Kasumi-1 (cell line): Measurements from ENCODE around the gene SMIM10L2A.
"Not testable (repeated sequence)": the region's sequence is repeated elsewhere in the genome, so short reads cannot be mapped to it uniquely, and the experiment has no call there.

Source experiments
- DNase-seq, 2 experiments: peaks; one replicate each; lab custom pipeline; 2025; lab: John Stamatoyannopoulos, UW

SMIM10L2A gene

DNA sequence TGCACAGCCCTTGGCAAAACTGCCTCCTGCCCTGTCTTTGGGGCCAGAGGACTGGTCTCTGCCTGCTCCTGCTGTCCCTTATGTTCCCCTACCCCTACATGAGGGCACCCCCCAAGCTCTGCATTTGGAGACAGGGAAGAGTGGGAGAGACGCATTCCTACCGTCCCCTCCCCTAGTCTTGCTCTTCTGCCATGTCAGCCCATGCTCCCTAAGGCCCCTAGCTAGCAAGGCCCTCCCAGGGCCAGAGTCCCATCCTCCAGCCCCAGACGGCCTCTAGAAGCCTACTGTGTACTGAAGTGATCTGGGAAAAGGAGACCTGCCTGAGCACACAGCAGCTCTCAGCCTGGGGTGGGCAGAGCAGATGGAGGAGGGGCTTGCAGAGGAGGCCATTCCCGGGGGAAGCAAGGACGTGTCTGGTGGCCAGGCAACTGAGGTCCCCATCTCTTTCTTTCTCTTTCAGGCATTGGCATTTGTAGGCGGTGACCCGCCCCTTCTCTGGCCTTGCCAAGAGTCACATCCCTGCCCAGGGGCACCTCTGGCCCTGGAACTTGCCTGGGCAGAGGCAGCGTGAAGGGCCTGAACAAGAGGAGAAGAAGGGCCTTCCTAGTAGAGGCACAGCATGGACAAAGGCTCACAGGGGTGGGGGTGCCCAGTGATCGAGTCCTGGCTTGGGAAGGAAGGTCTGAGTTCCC lies 1.6 kb downstream of the SMIM10L2A start:
- DNase-seq, result not testable (repeated sequence)

DNA sequence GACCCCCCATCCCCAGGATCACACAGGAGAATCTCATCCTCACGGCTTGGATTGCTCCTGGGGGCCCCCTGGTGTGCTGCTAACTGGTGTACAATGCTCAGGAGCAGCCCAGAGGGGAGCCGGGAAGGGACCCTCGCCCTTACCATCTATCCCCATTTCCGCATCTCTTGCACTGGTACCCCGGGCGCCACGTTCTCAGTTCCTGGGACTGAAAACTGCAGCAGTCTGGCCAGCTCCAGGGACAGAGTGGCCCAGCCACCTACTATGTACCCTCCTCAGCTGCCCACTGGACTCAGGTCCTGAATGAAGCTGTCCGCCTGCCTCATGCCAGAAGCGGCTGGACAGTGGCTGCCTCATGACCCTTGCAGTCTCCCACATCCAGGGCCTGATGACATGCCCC lies 2.7 kb downstream of the SMIM10L2A start:
- no peak for DNase-seq

- DNase-seq, result no peak
Measured at GRCh38 chrX:135425026-135425965, 3.6 kb downstream of the SMIM10L2A start.

GRCh38 chrX:135429429-135429828 lies 7.7 kb downstream of the SMIM10L2A start:
- no peak for DNase-seq

GRCh38 chrX:135431886-135432285 lies 10.1 kb downstream of the SMIM10L2A start:
- no peak for DNase-seq

GRCh38 chrX:135432453-135432852 lies 10.7 kb downstream of the SMIM10L2A start:
- DNase-seq, result no peak

DNA sequence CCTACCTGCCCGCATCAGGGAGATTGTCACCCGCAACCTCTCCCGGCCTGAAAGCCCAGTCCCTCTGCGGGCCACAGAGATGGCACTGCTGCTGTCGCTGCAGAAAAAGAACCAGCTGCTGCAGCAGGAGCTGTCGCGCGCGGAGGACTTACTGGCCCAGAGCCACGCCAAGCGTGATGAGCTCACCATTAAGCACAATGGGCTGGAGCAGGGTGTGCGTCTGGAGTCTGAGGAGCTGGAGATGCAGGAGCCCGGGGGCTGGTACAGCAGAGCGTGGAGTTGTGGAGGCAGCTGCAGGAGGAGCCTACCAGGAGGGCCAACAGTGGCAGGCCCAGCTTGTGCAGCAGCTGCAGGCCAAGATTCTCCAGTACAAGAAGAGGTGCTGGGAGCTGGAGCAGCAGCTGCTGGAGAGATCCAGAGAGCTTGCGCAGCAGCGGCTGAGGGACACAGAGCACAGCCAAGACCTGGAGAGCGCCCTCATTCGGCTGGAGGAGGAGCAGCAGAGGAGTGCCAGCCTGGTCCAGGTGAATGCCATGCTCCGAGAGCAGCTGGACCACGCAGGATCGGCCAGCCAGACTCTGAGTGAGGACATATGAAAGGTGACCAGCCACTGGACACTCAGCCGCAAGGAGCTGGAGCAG lies 11.3 kb downstream of the SMIM10L2A start:
- DNase-seq, result no peak

- no peak for DNase-seq
Measured at GRCh38 chrX:135433531-135434257, 11.9 kb downstream of the SMIM10L2A start.

DNA sequence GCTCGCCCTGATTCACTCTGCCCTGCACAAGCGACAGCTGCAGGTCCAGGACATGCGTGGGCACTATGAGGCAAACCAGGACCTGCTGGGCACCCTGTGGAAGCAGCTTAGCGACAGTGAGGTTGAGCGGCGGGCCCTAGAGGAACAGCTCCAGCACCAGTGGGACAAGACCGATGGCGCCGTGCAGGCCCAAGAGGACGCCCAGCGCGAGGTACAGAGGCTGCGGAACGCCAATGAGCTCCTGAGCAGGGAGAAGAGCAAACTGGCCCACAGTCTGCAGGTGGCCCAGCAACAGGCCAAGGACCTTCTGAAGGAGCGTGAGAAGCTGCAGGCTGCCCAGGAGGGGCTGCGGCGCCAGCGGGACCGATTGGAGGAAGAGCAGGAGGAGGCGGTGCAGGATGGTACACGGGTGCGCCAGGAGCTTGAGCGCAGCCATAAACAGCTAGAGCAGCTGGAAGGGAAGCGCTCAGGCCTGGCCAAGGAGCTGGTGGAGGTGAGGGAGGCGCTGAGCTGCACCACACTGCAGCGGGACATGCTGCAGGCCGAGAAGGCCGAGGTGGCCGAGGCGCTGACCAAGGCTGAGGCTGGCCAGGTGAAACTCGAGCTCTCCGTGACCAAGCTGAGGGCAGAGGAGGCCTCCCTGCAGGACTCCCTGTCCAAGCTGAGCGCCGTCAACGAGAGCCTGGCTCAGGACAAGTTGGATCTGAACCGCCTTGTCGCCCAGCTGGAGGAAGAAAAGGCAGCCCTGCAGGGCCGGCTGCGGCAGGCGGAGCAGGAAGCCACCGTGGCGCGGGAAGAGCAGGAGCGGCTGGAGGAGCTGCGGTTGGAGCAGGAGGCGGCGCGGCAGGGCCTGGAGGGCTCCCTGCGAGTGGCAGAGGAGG lies 12.8 kb downstream of the SMIM10L2A start:
- DNase-seq, result no peak

DNA sequence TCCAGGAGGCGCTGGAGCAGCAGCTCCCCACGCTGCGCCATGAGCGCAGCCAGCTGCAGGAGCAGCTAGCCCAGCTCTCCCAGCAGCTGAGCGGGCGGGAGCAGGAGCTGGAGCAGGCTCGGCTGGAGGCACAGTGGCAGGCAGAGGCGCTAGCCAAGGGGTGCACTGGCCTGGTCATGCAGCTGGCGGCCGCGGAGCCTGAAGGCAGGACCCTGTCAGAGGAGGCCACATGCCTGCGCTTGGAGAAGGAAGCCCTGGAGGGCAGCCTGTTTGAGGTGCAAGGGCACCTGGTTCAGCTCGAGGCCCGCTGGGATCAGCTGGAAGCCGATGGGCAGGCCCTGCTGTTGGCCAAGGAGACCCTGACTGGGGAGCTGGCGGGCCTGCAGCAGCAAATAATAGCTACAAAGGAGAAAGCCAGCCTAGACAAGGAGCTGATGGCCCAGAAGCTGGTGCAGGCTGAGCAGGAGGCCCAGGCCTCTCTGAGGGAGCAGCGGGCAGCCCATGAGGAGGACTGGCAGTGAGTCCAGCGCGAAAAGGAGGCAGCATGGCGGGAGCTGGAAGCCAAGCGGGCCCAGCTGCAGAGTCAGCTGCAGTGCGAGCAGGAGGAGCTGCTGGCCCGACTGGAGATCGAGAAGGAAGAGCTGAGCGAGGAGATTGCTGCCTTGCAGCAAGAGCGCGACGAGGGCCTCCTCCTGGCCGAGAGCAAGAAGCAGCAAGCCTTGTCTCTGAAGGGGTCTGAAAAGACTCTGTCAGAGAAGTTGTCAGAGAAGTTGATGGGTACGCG lies 13.6 kb downstream of the SMIM10L2A start:
- DNase-seq, result no peak

GRCh38 chrX:135435933-135436332 lies 14.2 kb downstream of the SMIM10L2A start:
- no peak for DNase-seq

DNA sequence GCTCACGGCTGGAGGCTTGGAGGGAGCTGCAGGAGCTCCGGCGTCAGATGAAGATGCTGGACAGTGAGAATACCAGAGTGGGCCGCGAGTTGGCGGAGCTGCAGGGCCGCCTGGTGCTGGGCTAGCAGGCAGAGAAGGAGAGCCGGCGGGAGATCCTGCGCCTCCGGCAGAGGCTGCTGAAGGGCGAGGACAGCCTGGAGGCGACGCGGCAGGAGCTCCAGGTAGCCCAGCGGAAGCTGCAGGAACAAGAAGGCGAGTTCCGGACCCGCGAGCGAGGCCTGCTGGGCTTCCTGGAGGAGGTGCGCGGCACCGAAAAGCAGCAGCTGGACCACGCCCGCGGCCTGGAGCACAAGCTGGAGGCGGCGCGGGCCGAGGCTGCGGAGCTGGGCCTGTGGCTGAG lies 14.7 kb downstream of the SMIM10L2A start:
- DNase-seq, result no peak

DNA sequence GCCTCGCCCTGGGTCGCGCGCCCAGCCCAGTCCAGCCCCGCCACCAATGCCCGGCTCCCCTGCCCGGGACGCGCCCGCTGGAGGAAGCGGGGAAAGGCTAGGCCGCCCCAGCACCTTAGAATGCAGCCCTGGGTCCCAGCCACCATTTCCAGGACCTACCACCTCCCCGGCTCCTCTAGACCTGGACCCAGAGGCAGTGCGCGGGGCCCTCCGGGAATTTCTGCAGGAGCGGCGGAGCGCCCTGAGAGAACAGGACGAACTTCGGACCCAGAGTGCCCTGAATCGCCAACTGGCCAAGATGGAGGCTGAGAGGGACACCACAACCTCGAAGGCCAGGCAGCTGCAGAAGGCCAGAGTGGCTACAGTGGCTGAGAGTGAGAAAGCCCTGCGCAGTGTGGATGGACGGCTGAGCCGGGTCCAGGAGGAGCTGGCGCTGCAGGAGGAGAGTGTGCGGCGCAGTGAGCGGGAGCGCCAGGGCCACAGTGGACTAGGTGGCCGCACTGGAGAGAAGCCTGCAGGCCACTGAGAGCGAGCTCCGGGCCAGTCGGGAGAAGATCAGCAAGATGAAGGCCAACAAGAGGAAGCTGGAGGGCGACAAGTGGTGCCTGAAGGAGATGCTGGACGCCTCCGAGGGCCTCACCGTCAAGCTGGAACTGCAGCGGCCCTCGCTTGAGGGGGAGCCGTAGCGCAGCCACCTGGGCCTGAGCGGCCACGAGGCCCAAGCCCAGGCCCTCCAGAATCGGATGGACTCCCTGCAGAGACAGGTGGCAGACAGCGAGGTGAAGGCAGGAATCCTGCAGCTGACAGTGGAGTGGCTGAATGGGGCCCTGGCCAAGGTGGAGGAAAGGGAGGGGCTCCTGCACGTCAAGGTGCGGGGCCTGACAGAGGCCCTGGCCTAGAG lies 15.5 kb downstream of the SMIM10L2A start:
- no peak for DNase-seq

GRCh38 chrX:135437867-135438733 lies 16.4 kb downstream of the SMIM10L2A start:
- no peak for DNase-seq

DNA sequence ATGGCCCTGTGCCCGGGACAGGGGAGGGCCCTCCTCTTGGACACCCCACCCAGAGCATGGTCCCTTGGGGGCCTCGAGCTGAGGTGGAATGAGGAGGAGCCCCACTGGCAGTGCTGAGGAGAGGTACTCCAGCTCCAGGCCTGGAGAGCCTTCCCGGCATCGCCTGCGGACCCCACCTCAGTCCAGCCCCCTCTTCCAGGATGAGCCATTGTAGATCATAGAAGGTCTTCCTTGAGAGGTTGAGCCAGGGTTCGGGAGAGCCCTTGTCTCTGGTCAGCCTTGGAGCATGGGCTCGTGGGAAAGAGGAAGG lies 16.9 kb downstream of the SMIM10L2A start:
- DNase-seq, result no peak

DNA sequence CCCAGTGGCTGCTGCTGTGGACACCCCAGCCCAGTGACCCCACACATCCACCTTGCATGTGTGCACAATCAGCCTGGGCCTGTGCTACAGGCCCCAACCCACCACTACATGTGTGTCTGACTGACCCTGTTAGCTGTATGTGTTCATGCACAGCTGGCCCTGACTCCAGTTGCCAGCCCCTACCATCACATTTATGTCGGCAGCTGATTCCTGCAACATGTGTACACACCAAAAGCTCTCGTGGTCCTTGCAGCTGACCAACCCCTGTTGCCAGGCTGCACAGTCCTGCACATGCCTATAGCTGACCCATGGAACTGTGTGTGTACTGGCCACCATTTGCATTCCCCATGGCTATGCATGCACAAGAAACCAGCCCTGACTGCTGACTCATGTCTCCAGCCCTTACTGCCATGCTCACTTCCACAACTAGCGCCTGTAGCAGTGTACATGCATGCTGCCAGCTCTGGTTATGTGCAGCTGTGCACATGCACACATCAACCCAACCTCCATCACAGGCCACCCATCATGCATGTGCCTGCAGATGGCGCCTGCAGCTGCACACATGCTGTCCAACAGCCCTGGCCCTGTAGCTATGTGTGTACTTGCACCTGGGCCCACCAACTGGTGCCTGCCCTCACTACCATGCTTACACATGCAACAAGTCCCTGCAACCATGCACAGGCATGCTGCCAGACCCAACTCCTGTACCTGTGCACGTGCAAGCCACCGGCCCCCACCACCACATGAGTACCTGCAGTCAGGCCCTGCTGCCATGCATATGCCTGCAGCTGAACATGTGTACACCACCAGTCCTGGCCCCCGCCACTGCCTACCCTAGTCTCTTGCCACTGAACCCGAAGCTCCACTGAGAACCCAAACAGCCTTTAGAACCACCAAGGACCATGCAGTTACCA lies 28.1 kb downstream of the SMIM10L2A start:
- DNase-seq, result no peak

- DNase-seq, result no peak
Measured at GRCh38 chrX:135453381-135453780, 31.6 kb downstream of the SMIM10L2A start.
